NAMALWA (cell line): ENCODE results near the gene WDR43.

Source experiments
- DNase-seq: peaks from one replicate; pipeline ENCODE4 v3.0.0-alpha.2; 2015; ENCODE audit warnings: low spot score

The WDR43 gene, protein sequence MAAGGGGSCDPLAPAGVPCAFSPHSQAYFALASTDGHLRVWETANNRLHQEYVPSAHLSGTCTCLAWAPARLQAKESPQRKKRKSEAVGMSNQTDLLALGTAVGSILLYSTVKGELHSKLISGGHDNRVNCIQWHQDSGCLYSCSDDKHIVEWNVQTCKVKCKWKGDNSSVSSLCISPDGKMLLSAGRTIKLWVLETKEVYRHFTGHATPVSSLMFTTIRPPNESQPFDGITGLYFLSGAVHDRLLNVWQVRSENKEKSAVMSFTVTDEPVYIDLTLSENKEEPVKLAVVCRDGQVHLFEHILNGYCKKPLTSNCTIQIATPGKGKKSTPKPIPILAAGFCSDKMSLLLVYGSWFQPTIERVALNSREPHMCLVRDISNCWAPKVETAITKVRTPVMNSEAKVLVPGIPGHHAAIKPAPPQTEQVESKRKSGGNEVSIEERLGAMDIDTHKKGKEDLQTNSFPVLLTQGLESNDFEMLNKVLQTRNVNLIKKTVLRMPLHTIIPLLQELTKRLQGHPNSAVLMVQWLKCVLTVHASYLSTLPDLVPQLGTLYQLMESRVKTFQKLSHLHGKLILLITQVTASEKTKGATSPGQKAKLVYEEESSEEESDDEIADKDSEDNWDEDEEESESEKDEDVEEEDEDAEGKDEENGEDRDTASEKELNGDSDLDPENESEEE

DNA sequence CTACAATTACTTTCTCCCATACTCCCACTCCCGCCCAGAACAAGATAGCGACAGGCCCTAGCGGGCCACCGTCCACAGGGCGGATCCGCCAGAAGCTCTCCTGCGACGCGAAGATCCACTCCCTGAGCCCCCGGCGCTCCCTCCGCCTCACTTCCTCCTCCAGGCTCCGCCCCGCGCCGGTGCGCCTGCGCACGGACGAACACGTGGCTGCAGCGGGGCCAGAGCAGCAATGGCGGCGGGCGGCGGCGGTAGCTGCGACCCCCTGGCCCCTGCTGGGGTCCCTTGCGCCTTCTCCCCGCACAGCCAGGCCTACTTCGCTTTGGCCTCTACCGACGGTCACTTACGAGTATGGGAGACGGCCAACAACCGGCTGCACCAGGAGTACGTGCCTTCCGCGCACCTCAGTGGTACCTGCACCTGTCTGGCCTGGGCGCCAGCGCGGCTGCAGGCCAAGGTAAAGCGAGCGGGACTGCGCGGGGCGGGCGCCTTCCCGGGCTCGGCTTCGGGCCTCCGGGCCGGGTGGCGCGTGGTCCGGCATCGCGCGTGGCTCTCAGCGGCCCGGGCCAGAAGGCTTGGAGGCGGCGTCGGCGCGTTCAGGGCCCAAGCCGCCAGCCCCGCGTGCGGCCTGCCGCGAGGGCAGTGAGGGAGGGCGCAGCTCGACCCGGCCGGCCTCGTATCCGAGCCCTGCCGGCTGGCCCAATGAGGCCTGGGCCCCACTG, at the start of gene WDR43:
WDR43 (plus strand) TSS at position 198 of the 719 bp plus-strand sequence; CDS start at position 230, 32 bp downstream.
- peak; percentile 98 for DNase-seq

DNA sequence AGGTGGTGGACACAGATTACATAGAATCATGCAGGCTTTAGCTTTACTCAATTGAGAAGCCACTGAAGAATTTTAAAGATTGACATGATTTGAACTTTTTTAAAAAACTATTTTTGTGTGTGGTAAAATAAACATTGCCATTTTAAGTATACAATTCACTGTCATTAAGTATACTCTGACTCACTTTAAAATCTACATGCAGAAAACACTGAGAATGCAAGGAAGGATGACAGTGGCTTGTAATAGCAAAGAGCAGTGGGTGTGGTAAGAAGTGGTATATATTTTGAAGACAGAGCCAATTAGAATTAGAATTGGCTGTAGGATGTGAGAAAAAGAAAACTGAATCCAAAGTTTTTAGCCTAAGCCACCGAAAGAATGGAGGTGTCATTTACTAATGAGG, 39.3 kb upstream of the WDR43 start:
- DNase-seq = no peak

DNA sequence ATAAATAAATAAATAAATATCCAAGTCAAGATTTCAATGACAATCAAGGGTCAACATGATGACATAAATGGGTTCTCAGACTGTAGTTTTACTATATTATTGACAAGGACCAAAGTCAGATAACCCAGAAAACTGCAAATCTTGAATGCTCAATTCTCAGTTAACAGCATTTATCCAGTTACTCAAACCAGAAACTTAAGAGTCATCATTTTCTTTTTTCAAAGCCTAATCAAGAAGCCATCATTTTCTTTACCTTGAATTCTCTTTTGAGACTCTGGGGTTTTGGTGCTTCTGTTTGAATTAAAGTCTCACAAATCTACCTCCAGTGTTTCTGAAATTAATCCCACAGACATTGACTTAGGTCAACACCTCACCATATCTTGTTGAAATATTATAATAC, 38.5 kb upstream of the WDR43 start:
- DNase-seq = no peak

DNA sequence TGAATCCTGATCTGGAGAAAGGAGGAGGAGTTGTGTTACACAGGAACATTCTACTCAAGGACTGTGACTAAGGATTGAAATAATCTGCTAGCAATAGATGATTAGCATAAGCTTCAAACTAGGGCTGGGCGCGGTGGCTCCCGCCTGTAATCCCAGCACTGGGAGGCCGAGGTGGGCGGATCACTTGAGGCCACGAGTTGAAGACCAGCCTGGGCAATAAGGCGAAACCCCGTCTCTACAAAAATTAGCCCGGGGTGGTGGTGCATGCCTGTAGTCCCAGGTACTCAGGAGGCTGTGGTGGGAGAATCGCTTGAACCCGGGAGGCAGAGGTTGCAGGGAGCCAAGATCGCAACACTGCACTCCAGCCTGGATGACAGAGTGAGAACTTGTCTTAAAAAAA, 25.9 kb upstream of the WDR43 start:
- no peak for DNase-seq

DNA sequence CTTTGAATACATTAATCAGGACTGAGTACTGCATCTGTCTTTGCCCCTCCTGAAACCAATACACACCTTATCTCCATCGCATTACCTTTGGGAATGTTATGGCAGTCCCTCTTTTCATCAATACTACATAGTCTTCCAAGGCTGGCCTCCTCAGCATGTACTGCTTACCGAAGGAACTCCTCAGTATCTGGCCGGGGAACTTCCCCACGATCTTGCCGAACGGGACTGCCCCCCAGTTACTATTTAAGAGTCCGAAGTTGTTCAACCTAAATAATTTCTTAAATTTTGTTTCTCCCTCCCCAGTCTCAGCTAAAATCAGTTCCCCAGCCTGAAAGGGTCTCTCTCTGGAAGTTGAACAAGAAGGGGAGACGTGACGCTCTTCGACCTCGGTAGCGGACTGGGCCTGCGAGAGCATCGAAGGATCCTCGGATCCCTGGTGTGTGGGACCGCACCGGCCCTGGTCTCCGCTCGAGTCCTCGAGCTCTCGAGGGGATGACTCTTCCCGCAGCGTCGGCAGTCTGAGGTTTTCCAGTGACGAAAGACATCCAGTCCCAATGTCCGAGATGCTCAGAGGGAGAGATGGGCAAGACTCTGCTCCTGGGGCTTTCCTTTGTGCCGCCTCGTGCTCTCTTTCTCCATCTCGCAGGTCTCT, 24.8 kb upstream of the WDR43 start:
- DNase-seq = no peak

DNA sequence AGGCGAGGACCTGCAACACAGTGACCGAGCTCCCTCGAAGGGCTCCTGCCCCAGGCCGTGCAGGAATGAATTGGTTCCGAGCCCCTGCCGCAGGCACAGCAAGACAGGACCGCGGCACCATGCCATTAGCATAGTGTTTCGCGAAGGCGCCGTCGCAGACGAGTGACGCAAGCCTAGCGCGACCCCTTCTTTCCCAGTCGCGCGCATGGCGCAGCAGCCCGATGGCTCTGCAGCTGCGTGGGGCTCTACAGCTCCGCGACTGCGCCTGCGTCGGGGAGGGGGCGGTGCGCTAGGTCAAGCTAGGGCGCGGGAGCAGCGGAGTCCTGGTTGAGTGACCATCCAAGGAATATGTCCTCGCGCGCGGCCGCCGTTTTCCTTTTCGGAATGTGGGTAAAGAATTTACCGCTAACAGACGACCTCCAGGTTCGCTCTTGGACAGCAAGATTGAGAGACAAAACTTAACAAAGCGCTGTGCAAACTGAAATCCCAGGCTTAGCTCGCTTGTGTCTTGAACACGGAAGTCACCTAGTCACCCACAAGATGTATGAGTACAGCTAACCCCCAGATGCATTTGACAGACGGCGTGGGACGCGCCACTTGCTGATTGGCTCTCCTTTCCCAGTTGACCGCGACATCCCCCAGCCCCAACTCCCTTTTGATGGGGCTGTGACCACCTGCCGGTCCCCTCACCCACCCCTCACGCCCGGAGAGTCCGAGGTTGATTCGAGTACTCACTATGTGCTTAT, 24.1 kb upstream of the WDR43 start, which contains the start of gene TRMT61B:
TRMT61B (minus strand) TSS at position 164 of the 746 bp plus-strand sequence; CDS start at position 132, 32 bp downstream.
- peak; percentile 97 for DNase-seq

DNA sequence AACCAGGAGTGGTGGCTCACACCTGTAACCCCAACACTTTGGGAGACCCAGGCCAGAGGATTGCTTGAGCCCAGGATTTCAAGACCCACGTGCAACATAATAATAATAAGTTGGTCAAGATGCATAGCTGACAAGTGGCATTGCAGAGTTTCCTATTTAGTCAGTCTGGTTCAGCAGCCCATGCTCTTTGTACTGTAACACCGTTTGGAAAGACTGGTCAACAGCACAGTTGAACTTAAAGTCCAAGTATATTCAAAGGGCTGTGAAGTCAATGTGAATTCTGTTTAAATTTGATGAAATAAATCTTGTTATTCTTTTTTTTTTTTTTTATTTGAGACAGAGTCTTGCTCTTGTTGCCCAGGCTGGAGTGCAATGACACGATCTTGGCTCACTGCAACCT, 22.8 kb upstream of the WDR43 start:
- no peak for DNase-seq

DNA sequence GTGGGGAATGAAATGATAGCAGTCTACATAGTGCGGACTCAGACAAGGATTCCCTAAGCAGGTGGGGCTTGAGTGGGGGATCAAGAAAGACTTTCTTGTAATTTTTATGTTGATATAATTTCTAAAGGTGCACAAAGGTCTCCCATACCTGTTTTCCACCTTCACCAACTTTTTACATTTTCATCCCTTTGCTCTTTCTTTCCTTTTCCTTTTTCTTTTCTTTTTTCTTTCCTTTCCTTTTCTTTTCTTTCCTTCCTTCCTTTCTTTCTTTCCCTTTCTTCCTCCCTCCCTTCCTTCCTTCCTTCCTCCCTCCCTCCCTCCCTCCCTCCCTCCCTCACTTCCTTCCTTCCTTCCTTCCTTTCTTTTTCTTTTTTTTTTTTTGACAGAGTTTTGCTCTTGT, 14.3 kb upstream of the WDR43 start:
- DNase-seq = no peak

DNA sequence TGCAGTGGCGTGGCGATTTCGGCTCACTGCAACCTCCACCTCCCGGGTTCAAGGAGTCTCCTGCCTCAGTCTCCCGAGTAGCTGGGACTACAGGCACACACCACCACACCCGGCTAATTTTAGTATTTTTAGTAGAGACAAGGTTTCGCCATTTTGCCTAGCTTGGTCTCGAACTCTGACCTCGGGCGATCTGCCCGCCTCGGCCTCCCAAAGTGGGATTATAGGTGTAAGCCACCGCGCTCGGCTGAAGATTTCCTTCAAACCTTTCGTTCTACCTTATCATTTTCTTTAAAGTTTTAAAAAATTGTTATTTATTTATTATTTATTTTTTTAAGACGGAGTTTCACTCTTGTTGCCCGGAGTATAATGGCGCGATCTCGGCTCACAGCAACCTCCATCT, 979 bp upstream of the WDR43 start:
- no peak for DNase-seq

DNA sequence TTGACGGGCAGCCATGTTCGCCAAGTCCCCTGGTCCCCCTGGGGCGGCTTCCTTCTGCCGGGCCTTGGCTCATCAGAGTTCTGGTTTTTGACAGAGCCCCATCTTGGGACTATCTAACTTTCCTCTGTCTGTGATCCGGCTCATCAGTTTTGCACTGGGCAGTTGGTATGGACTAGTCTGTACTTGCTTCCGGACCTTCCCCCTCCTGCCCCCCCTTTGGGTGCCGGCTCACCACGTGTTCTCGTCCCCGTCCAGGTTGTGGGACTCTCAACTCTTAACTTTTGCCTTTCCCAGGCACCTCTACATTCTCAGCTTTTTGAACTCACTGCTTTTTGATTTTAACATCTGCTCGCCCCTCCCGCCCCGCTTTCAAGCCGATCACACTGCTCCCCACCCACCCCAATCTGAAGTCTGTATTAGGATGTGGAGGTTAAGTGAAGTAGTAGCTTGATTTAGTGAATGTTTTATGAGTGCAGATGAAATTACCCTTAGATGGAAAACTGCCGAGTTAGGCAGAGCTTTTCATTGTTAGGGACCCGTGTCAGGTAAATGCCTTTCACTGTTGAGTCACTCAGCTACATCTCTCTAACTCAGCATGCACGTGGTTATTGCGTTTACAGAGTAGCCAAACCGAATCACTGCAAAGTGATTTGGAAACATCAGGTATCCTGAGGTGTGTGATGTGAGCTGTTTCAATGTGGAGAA, 874 bp downstream of the WDR43 start:
- DNase-seq = peak; percentile 68

DNA sequence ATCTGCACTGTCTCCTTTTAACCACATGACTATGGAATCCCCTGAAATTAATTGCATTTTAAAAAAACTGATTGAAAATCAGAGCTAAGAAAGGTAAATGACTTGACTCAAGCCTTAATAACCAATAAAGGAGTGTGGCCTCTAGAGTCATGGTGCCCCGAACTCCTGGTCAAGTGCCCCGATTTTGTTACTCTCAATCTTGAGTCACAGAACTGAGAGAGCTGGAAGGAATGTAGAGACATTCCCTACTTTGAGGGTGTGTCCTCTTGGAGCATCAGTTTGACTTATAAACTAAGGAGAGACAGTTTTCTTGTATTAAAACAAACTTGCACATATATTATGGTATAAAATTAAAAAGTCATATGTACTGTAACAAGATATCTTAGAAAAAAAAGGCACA, 2.4 kb downstream of the WDR43 start:
- no peak for DNase-seq

DNA sequence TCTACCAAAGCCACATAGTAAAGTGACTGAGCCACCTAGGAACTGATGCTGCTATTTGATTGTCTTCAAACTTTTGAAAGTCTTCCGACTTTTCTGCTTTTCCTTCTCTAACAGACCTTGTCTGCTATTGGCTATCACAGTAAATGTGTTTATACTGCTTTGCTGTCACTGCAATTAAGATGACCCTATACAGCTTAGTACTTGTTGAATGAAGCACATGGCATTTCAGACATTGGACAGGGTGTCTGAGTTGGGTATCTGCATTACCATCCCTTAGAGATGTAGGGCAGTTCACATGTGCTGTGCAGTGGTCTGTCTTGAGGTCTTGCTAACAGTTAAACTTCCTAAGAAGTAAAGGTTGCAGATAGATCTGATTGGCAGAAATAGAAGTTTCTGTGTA, 3.6 kb downstream of the WDR43 start:
- no peak for DNase-seq

DNA sequence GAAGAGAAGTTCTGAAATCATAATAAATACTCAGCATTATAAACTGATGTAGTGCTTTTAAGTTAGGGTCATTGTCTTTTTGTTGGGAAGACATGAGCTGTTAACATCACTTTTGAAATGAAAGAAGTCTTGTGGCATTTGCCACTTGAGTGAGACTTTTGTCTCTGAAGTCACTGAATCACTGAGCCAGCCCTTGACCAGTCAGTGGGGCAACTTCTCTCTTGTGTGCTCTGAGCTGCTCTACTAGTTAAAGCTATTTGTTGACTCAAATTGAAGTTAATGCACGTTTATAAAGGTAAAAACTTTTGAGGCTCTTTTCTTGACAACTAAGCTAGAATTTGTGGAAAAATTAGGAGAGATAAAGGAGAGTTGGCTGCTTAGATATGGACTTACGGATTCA, 6.7 kb downstream of the WDR43 start:
- no peak for DNase-seq

DNA sequence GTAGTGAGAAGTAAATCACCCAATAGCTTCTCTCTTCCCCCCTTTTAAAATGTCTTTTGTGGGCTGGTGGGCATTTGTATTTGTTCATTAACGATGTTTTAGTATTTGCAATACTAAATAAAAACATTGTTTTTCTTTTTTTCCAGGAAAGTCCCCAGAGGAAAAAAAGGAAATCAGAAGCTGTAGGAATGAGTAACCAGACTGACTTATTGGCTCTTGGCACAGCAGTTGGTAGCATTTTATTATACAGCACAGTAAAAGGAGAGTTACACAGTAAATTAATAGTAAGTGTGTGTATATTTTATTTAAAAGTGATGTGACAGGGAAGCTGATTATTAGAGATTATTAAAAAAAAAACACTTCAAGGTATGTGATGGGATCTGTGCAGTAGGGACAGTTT, 7.4 kb downstream of the WDR43 start:
- no peak for DNase-seq

DNA sequence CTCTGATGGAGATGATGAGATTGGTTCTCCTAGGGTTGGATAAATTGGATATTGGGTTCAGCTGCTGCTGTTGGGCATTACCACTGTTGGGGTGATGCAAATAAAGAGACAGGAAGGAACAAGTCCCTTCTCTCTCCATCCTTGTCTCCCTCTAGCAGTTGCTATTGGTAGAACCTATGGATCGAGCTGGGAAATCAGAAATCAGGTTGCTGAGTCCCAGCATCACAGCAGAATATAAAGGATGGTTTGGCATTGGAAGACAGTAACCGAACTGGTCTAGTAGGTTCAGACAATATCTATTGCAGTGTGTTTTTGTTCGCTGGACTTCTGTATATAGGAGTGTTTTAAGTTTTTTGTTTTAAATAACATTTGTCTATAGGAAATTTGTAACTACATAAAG, 8.1 kb downstream of the WDR43 start:
- DNase-seq = no peak

DNA sequence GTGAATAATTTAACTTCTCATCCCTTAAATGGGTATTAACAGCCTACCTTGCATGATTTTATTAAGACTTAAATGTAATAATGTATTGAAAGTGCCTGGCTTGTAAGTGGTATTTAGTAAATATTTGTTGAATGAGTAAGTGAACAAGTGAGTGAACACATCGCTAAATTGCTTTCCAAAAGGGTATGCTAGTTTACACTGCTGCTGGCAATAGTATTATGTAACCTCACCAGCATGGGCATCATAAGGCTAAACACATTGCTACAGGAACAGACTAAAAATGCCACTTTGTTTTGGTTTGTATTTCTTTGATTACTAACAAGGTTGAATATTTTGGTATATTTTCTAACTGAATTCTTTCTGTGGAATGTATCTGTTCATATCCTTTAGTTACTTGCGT, 9.8 kb downstream of the WDR43 start:
- no peak for DNase-seq

DNA sequence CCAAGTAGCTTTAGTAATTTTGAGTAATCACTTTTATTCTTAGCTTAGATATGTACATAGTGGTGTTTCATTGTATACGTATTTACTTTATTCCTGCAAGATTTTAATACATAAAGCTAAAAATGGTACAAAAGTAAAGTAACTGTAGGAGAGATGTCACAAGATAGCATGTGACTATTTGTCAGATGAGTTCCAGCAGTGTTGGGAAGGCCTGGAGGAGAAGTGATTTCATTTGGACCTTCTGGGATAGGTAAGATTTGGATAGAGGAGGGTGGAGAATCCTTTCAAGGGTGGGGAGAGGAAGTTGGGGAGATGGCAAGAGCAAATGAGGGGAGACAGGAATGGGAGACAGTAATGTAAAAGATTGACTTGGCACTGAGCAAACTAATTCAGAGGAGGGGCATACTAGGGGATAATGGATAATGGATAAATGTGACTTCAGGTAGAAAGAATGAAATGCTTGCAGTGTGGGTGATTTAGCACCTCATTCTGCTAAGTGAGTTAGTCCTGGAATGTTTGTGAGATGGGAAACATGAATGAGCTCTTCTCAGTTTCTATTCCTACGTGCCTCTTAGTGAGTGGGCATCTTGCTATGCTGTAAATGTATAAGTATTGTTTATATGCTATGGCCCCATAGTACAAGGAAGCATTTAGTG, 10.5 kb downstream of the WDR43 start:
- no peak for DNase-seq

DNA sequence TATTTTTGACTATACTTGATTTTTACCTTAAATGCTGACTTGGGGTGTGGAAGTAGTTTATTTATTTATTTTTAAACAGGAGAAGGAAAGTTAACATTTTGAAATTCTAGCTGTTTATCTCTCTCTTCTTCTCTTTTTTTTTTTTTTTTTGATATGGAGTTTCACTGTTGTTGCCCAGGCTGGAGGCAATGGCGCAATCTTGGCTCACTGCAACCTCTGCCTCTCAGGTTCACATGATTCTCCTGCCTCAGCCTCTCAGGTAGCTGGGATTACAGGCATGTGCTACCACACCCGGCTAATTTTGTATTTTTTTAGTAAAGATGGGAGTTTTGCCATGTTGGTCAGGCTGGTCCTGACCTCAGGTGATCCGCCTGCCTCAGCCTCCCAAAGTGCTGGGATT, 11.1 kb downstream of the WDR43 start:
- no peak for DNase-seq

DNA sequence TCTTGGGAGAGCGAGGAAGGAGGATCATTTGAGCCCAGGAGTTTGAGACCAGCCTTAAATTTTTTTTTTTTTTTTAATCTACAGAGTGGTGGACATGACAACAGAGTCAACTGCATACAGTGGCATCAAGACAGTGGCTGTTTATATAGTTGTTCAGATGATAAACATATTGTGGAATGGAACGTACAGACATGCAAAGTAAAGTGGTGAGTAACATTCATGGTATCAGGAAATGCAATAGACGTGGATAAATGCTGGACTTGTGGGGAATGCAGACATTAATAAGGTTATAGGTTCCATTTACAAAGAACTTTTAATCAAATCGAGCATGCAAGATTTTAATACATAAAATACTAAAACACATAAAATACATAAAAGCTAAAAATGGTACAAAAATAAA, 11.9 kb downstream of the WDR43 start:
- DNase-seq = no peak

DNA sequence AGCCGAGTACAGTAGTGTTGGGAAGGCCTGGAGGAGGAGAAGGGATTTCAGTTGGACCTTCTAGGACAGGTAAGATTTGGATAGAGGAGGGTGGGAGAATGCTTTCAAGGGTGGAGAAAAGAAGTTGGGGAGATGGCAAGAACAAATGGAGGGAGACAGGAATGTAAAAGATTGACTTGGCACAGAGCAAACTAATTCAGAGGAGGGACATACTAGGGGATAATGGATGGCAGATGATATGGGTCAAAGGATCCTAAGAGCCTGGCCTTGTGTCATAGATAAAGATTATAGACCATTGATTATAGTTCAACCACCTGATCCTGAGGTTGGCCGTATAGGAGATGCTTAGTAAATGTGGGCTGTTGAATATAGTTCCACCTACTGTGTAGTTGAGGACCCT, 12.4 kb downstream of the WDR43 start:
- DNase-seq = no peak

DNA sequence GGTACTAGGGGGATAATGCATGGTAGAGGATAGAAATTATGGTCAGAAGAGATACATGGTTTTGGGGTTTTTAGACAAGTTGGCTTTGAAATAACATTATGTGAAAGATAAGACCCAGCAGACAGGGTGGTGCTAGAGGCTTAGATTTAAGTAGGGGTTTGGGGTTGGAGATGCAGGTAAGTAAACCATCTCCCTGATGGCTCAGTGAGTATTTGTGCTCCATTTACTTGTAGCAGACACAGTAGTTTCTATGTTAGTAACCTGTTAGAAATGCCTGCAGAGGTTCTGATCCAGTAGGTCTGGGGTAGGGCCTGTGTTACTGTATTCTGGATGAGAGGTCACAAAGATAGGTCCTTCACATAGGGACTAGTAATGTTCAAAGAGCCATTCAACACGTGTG, 13.7 kb downstream of the WDR43 start:
- no peak for DNase-seq
